PC-9 (cell line): ENCODE data around the gene CDHR2.

Experiments
- CTCF ChIP-seq: fragments of 200-600 bp; sonication (generic); conservative IDR thresholded peaks from 2 replicates; pipeline ENCODE4 v1.6.1; 2017; ENCODE audit warnings: mixed run types, antibody characterized with exemption, mild to moderate bottlenecking, moderate library complexity
- EZH2 ChIP-seq: fragments of 200-600 bp; sonication (generic); IDR thresholded peaks from 2 replicates; pipeline ENCODE4 v1.8.0; 2017; ENCODE audit warnings: antibody characterized with exemption, low read depth

GRCh38 chr5:176515396-176515795 lies 33.7 kb upstream of the CDHR2 start:
- no peak for TF ChIP-seq CTCF
- no peak for TF ChIP-seq EZH2
